H1 (cell line): ENCODE data around the gene SLC4A1. TPM values are rescaled to one million over a fixed set of nuclear protein-coding genes. Genes with fewer than 3 reads are reported as not detected.
A peak's percentile ranks its signal among the peaks of the same experiment; 100 is the strongest.

Experiments used
- CTCF ChIA-PET: fragments of 300-600 bp; sonication (Branson Sonifier 250); formaldehyde crosslinking; loops from one replicate; lab custom pipeline; 2021; ENCODE audit not compliant: partially characterized antibody; lab: Charles Lee
- POLR2A ChIA-PET: fragments of 300-600 bp; sonication (Branson Sonifier 250); formaldehyde crosslinking; loops from one replicate; lab custom pipeline; 2021; ENCODE audit warnings: inconsistent platforms; ENCODE audit not compliant: partially characterized antibody; lab: Charles Lee
- DNase-seq, 2 experiments: peaks; one replicate each; pipeline versions ENCODE4 v3.0.0 to v3.0.0-alpha.2; 2010 to 2022; ENCODE audit warnings: low spot score in 2 of 2, low read depth in 1 of 2, mixed read lengths in 1 of 2
- FAIRE-seq: peaks from 2 replicates; lab custom pipeline; 2011; peaks lifted over from hg19 to GRCh38; lab: Jason Lieb, UNC
- H2AFZ ChIP-seq: 2 replicates; pipeline ENCODE4 v1.8.1; 2012; ENCODE audit warnings: low read length, inconsistent platforms
- H2AK5ac ChIP-seq: 2 replicates; pipeline ENCODE4 v1.6.1; 2013; ENCODE audit warnings: low read depth, low read length
- H2BK120ac ChIP-seq: replicated peaks from 2 replicates; pipeline ENCODE3; 2013; ENCODE audit warnings: low read depth, low read length, inconsistent platforms
- H2BK12ac ChIP-seq: 2 replicates; pipeline ENCODE4 v1.6.1; 2013; ENCODE audit warnings: low read depth, low read length
- H2BK15ac ChIP-seq: 2 replicates; pipeline ENCODE4 v1.6.1; 2013; ENCODE audit warnings: low read length
- H2BK20ac ChIP-seq: 2 replicates; pipeline ENCODE4 v1.6.1; 2013; ENCODE audit warnings: low read length
- H2BK5ac ChIP-seq: 2 replicates; pipeline ENCODE4 v1.6.1; 2013; ENCODE audit warnings: low read depth, low read length
- H3K14ac ChIP-seq: 2 replicates; pipeline ENCODE4 v1.6.1; 2013; ENCODE audit warnings: inconsistent platforms; ENCODE audit not compliant: insufficient read length
- H3K18ac ChIP-seq: 2 replicates; pipeline ENCODE4 v1.6.1; 2013; ENCODE audit warnings: low read length; ENCODE audit errors: extremely low read depth
- H3K23ac ChIP-seq: 2 replicates; pipeline ENCODE4 v1.6.1; 2013; ENCODE audit warnings: inconsistent platforms; ENCODE audit not compliant: insufficient read length
- H3K23me2 ChIP-seq: 2 replicates; pipeline ENCODE4 v1.6.1; 2013; ENCODE audit warnings: low read depth, low read length
- H3K27ac ChIP-seq: 2 replicates; pipeline ENCODE4 v1.6.1; 2011; ENCODE audit warnings: low read depth, low read length, inconsistent platforms
- H3K27me3 ChIP-seq, 4 experiments: replicated peaks in 1 of 4; 1 replicate in 1 of 4; 2 replicates in 3 of 4; pipeline versions ENCODE4 v1.6.1 to v1.8.1; 2011 to 2013; ENCODE audit warnings: low read length in 3 of 4, mild to moderate bottlenecking in 3 of 4, inconsistent platforms in 2 of 4, mixed read lengths in 2 of 4, moderate library complexity in 1 of 4; ENCODE audit not compliant: control insufficient read depth in 3 of 4, insufficient read depth in 3 of 4; ENCODE audit errors: extremely low read depth in 1 of 4
- H3K36me3 ChIP-seq, 4 experiments: 2 replicates each; pipeline versions ENCODE4 v1.6.1 to v1.8.1; 2011 to 2013; ENCODE audit warnings: mild to moderate bottlenecking in 4 of 4, low read length in 3 of 4, moderate library complexity in 2 of 4, control low read depth in 1 of 4, inconsistent platforms in 1 of 4; ENCODE audit not compliant: insufficient read depth in 4 of 4, control insufficient read depth in 2 of 4
- H3K4ac ChIP-seq: replicated peaks from 2 replicates; pipeline ENCODE3; 2013; ENCODE audit warnings: low read length, low read depth, mixed read lengths, inconsistent platforms; ENCODE audit not compliant: insufficient read length
- H3K4me1 ChIP-seq, 4 experiments: replicated peaks in 1 of 4; 1 replicate in 1 of 4; 2 replicates in 3 of 4; pipeline versions ENCODE4 v1.6.1 to v1.8.1; 2011 to 2013; ENCODE audit warnings: low read length in 3 of 4, inconsistent platforms in 2 of 4, mixed read lengths in 1 of 4; ENCODE audit not compliant: insufficient read depth in 4 of 4, control insufficient read depth in 3 of 4
- H3K4me2 ChIP-seq, 2 experiments: 2 replicates each; pipeline versions ENCODE4 v1.6.1 to v1.8.1; 2011 to 2013; ENCODE audit warnings: low read depth in 2 of 2, low read length in 2 of 2, control low read depth in 1 of 2, inconsistent platforms in 1 of 2, mild to moderate bottlenecking in 1 of 2; ENCODE audit not compliant: insufficient read depth in 1 of 2
- H3K4me3 ChIP-seq, 4 experiments: fragments of 200-600, 300-600 bp in 1 of 4; sonication (generic), shearing (Covaris generic), sonication (Bioruptor Twin) in 1 of 4; 2 replicates each; pipeline versions ENCODE4 v1.5.1 to v1.8.1; 2011 to 2016; ENCODE audit warnings: low read length in 4 of 4, low read depth in 3 of 4, control low read depth in 2 of 4, inconsistent platforms in 2 of 4, mild to moderate bottlenecking in 2 of 4, mixed read lengths in 1 of 4, moderate library complexity in 1 of 4; ENCODE audit not compliant: insufficient read depth in 2 of 4; ENCODE audit errors: extremely low read depth in 1 of 4
- H3K56ac ChIP-seq: replicated peaks from 2 replicates; pipeline ENCODE3; 2013; ENCODE audit warnings: low read depth, mild to moderate bottlenecking, mixed read lengths, low read length, inconsistent platforms; ENCODE audit not compliant: insufficient read length
- H3K79me1 ChIP-seq: 2 replicates; pipeline ENCODE4 v1.6.1; 2013; ENCODE audit warnings: low read depth, low read length, control low read depth
- H3K79me2 ChIP-seq, 2 experiments: 2 replicates each; pipeline versions ENCODE4 v1.6.1 to v1.8.1; 2012 to 2013; ENCODE audit warnings: low read length in 2 of 2, mild to moderate bottlenecking in 2 of 2, inconsistent platforms in 1 of 2; ENCODE audit not compliant: insufficient read depth in 2 of 2, control insufficient read depth in 1 of 2
- H3K9ac ChIP-seq, 4 experiments: replicated peaks in 1 of 4; 1 replicate in 1 of 4; 2 replicates in 3 of 4; pipeline versions ENCODE4 v1.6.1 to v1.8.1; 2011 to 2013; ENCODE audit warnings: low read depth in 3 of 4, low read length in 3 of 4, control low read depth in 2 of 4, mild to moderate bottlenecking in 2 of 4, moderate library complexity in 2 of 4, inconsistent platforms in 1 of 4; ENCODE audit errors: extremely low read depth in 1 of 4
- H3K9me3 ChIP-seq, 2 experiments: 2 replicates each; pipeline versions ENCODE4 v1.6.1 to v1.8.1; 2012 to 2013; ENCODE audit warnings: mild to moderate bottlenecking in 2 of 2, moderate library complexity in 2 of 2, control low read depth in 1 of 2, inconsistent platforms in 1 of 2, low read depth in 1 of 2, low read length in 1 of 2, mixed read lengths in 1 of 2; ENCODE audit not compliant: insufficient read depth in 2 of 2
- H4K20me1 ChIP-seq, 2 experiments: replicated peaks in 1 of 2; 2 replicates each; pipeline versions ENCODE3 to v1.8.1; 2011 to 2013; ENCODE audit warnings: inconsistent platforms in 2 of 2, low read length in 2 of 2, mild to moderate bottlenecking in 1 of 2; ENCODE audit not compliant: insufficient read depth in 2 of 2, control insufficient read depth in 1 of 2
- H4K5ac ChIP-seq: 2 replicates; pipeline ENCODE4 v1.6.1; 2013; ENCODE audit warnings: low read length, low read depth, mixed read lengths, inconsistent platforms; ENCODE audit not compliant: insufficient read length
- H4K8ac ChIP-seq: 2 replicates; pipeline ENCODE4 v1.8.0; 2013; ENCODE audit warnings: mild to moderate bottlenecking, moderate library complexity, low read length, inconsistent platforms; ENCODE audit not compliant: insufficient read depth; ENCODE audit errors: extremely low read depth
- H4K91ac ChIP-seq: replicated peaks from 2 replicates; pipeline ENCODE3; 2013; ENCODE audit warnings: low read length, mixed read lengths, inconsistent platforms; ENCODE audit not compliant: insufficient read length
- BRCA1 ChIP-seq: IDR thresholded peaks from 2 replicates; pipeline ENCODE4 v1.6.1; 2012; ENCODE audit warnings: low read depth, low read length, improper control_type of control experiment
- CHD1 ChIP-seq: IDR thresholded peaks from 2 replicates; pipeline ENCODE4 v1.6.1; 2012; ENCODE audit warnings: low read depth, low read length, improper control_type of control experiment
- CHD2 ChIP-seq: IDR thresholded peaks from 2 replicates; pipeline ENCODE4 v1.6.1; 2012; ENCODE audit warnings: low read length, improper control_type of control experiment
- EGR1 ChIP-seq: IDR thresholded peaks from 2 replicates; pipeline ENCODE4 v1.6.1; 2011; ENCODE audit warnings: low read depth, low read length, borderline replicate concordance
- KDM4A ChIP-seq: IDR thresholded peaks from one replicate; pipeline ENCODE4 v1.7.1; 2012; ENCODE audit warnings: low read depth, mild to moderate bottlenecking, moderate library complexity, low read length, inconsistent platforms; ENCODE audit not compliant: severe bottlenecking
- NANOG ChIP-seq: IDR thresholded peaks from 2 replicates; pipeline ENCODE4 v1.6.1; 2011; ENCODE audit warnings: low read length, low read depth, mild to moderate bottlenecking, inconsistent platforms; ENCODE audit not compliant: insufficient read depth, poor library complexity, severe bottlenecking
- POLR2A ChIP-seq, 2 experiments: IDR thresholded peaks; 1 replicate in 1 of 2; 2 replicates in 1 of 2; pipeline ENCODE4 v1.6.1; 2011; ENCODE audit warnings: low read depth in 2 of 2, low read length in 2 of 2, mild to moderate bottlenecking in 2 of 2; ENCODE audit errors: control extremely low read depth in 1 of 2
- POLR2AphosphoS5 ChIP-seq: IDR thresholded peaks from 2 replicates; pipeline ENCODE4 v1.6.1; 2011; ENCODE audit warnings: low read depth, low read length
- RAD21 ChIP-seq, 2 experiments: IDR thresholded peaks in 1 of 2; conservative IDR thresholded peaks in 1 of 2; 2 replicates each; pipeline ENCODE4 v1.6.1; 2011; ENCODE audit warnings: low read depth in 2 of 2, low read length in 2 of 2, improper control_type of control experiment in 1 of 2, inconsistent platforms in 1 of 2, mild to moderate bottlenecking in 1 of 2, moderate library complexity in 1 of 2
- RBBP5 ChIP-seq: IDR thresholded peaks from 2 replicates; pipeline ENCODE4 v1.7.1; 2012; ENCODE audit warnings: low read depth, mild to moderate bottlenecking, inconsistent platforms, low read length, moderate library complexity, borderline replicate concordance
- SIN3A ChIP-seq, 2 experiments: IDR thresholded peaks in 1 of 2; conservative IDR thresholded peaks in 1 of 2; 2 replicates each; pipeline ENCODE4 v1.6.1; 2011 to 2012; ENCODE audit warnings: low read length in 2 of 2, improper control_type of control experiment in 1 of 2, low read depth in 1 of 2, mild to moderate bottlenecking in 1 of 2
- SRF ChIP-seq: IDR thresholded peaks from 2 replicates; pipeline ENCODE4 v1.6.1; 2011; ENCODE audit warnings: mild to moderate bottlenecking, low read depth, low read length, moderate library complexity
- TAF1 ChIP-seq: IDR thresholded peaks from 2 replicates; pipeline ENCODE4 v1.6.1; 2011; ENCODE audit warnings: mild to moderate bottlenecking, low read depth, low read length
- TAF7 ChIP-seq: optimal IDR thresholded peaks from 2 replicates; pipeline ENCODE3; 2011; ENCODE audit warnings: low read depth, mild to moderate bottlenecking, inconsistent platforms, low read length, moderate library complexity, borderline replicate concordance
- WGBS, 2 experiments: shearing (Covaris generic) in 1 of 2; methylation state at CpG; one replicate each; pipeline versions ENCODE4 v1.1.6 to v1.1.7; 2013 to 2015; ENCODE audit warnings: low lambda C conversion rate in 2 of 2, mixed read lengths in 2 of 2, inconsistent platforms in 1 of 2, low coverage in 1 of 2, missing lambda C conversion rate in 1 of 2; ENCODE audit not compliant: insufficient replicate concordance in 2 of 2, insufficient coverage in 1 of 2, insufficient read length in 1 of 2; ENCODE audit errors: extremely low coverage in 1 of 2, missing lambda C conversion rate in 1 of 2; 5-methylcytosine and 5-hydroxymethylcytosine counted together
- polyA plus RNA-seq, 7 experiments: library from polyadenylated mRNA; depleted of rRNA in 3 of 7; stranded (reverse) in 5 of 7; unstranded in 2 of 7; fragments of >200 nt in 5 of 7; fragments of 200-250 nt in 2 of 7; gene quantifications; 1 replicate in 5 of 7; 2 replicates in 1 of 7; 4 replicates in 1 of 7; pipeline versions ENCODE4 v1.2.1 to v1.2.3, GENCODE V29; 2011 to 2013; ENCODE audit warnings: missing spikeins in 2 of 7, mixed read lengths in 2 of 7
- total RNA-seq: library from RNA; stranded (reverse); fragmentation: NEBNext Ultra II Directional; extraction: Animal tissue kit (Norgen Biotek cat#: 25700); gene quantifications from 2 replicates; pipeline ENCODE4 v1.2.1, GENCODE V29; 2021

The SLC4A1 gene
- total and polyA plus RNA-seq, 2 of the 8 experiments (the other 6 are each of a cell fraction or from before 2014, with no cell fraction given): 0.08 TPM; not detected in 1

- CTCF ChIA-PET: interaction anchor here (0.8 to 5.3 kb wide), 8 partner anchors 13 to 168 kb away, joined by 3 to 42 read pairs (median 4); no protein-coding TSS in a partner anchor
- Histone ChIP-seq H3K18ac (no peak overlapping the region; the same call in 1 of the 2 replicates), H3K79me2 (no peaks in the 10 kb centered on the region), H2BK5ac (peak overlapping the region; percentile 16; the same call in 1 of the 2 replicates), H3K9ac (no peak overlapping the region), H3K79me1 (no peaks in the 10 kb centered on the region), H3K23me2 (peaks cover 14% of the 10 kb centered on the region), H3K4me1 (peaks cover 7 to 39% (median 29%) of the 10 kb centered on the region in 4 experiments), H2AFZ (no peak overlapping the region), H2BK12ac (0 out of 2 replicates have a peak overlapping the region, but pooled peaks have one; percentile 50), H3K27me3 (peaks cover 0 to 19% (median 17%) of the 10 kb centered on the region in 4 experiments; a peak in 6 of 7 replicates), H2BK20ac (no peak overlapping the region), H4K91ac (no peak overlapping the region), H4K20me1 (peaks cover under 1 to 11% of the 10 kb centered on the region in 2 experiments), H4K5ac (no peak overlapping the region), H3K9me3 (no peaks in the 10 kb centered on the region), H3K4me2 (peak overlapping the region; percentile 97 to 99), H3K56ac (no peak overlapping the region), H2BK15ac (peak overlapping the region; percentile 25; the same call in 1 of the 2 replicates), H2BK120ac (no peak overlapping the region), H3K4ac (no peak overlapping the region), H3K27ac (no peak overlapping the region), H3K4me3 (peak overlapping the region; percentile 40 to 67 (median 60); a peak in 7 of 8 replicates), H2AK5ac (no peak overlapping the region), H4K8ac (peak overlapping the region; percentile 53), H3K14ac (no peak overlapping the region), H3K23ac (no peak overlapping the region), H3K36me3 (peaks cover 0 to 2% (median 0%) of the 10 kb centered on the region in 4 experiments; a peak in 3 of 8 replicates)
- WGBS, 2 experiments: 70% methylated on average over 8 of the region's 11 CpGs; no CpG with 5 or more reads in 1 of the 2 experiments
- FAIRE-seq (no peak), DNase-seq (no peak)
- POLR2A ChIA-PET: interaction anchor here (0.7 to 14.6 kb wide), 7 partner anchors 11 to 104 kb away, joined by 3 to 135 read pairs (median 5); partner anchors contain the start of genes SLC25A39 and UBTF
- TF ChIP-seq POLR2AphosphoS5 (no peak), SRF (no peak), RAD21 (IDR thresholded peaks at IDR 0.05 in 1 of 2, conservative IDR thresholded peaks at IDR 0.05 in 1 of 2; ENCODE audit: low read depth in 2 of 2, low read length in 2 of 2) (no peak), TAF1 (no peak), BRCA1 (no peak), SIN3A (conservative IDR thresholded peaks at IDR 0.05 in 1 of 2, IDR thresholded peaks at IDR 0.05 in 1 of 2; ENCODE audit: low read depth in 1 of 2, low read length in 2 of 2) (no peak), CHD1 (no peak), KDM4A (no peak), NANOG (no peak), CHD2 (no peak), POLR2A (IDR thresholded peaks at IDR 0.05; ENCODE audit: control extremely low read depth in 1 of 2, low read depth in 2 of 2, low read length in 2 of 2) (no peak), EGR1 (no peak), RBBP5 (no peak), TAF7 (no peak)
These were observed 46.6 kb upstream of the SLC4A1 start for GRCh38 chr17:44314524-44314868.
